GM18526 (cell line): ENCODE data around the gene ATXN7L2.
A peak's percentile ranks its signal among the peaks of the same experiment; 100 is the strongest.

Source experiments
- POLR2A ChIP-seq: IDR thresholded peaks from 3 replicates; pipeline ENCODE4 v1.6.1; 2011; ENCODE audit not compliant: insufficient read length; ENCODE audit errors: extremely low read depth

The ATXN7L2 gene

GRCh38 chr1:109490029-109490933 lies 6.6 kb downstream of the ATXN7L2 start:
- no peak for TF ChIP-seq POLR2A

GRCh38 chr1:109490934-109491302 lies 7.2 kb downstream of the ATXN7L2 start:
- TF ChIP-seq POLR2A = no peak

- TF ChIP-seq POLR2A = no peak
These were observed 7.7 kb downstream of the ATXN7L2 start for GRCh38 chr1:109491372-109491771.

DNA sequence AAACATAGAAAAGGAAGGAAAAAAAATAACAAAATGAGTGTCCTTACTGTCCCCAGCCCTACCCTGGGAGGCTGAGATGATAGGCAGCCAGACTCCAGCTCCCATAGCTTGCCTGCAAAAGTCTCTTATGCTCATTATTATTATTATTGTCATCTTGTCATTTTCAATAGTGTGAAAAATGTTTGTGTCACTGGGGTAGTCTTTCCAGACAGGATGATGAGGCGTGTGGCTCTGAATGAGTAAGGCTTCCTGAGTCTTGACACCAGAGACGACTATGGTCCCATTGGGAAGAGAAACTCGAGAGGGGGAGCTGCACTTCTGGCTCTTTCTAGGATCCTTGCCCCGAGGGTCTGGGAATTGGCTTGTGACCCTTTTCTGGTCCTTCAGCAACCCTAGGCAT lies 9.1 kb downstream of the ATXN7L2 start:
- no peak for TF ChIP-seq POLR2A

- TF ChIP-seq POLR2A = no peak
These were observed 9.5 kb downstream of the ATXN7L2 start for GRCh38 chr1:109493227-109493626.

- TF ChIP-seq POLR2A = peak; percentile 79
These were observed 10.3 kb downstream of the ATXN7L2 start, which contains the start of gene CYB561D1 for GRCh38 chr1:109493805-109494539. Gene CYB561D1, plus strand, starts transcription at chr1:109494094. Its CDS starts 46 bp downstream, at chr1:109494140.

GRCh38 chr1:109495738-109496137 lies 12.0 kb downstream of the ATXN7L2 start:
- no peak for TF ChIP-seq POLR2A

DNA sequence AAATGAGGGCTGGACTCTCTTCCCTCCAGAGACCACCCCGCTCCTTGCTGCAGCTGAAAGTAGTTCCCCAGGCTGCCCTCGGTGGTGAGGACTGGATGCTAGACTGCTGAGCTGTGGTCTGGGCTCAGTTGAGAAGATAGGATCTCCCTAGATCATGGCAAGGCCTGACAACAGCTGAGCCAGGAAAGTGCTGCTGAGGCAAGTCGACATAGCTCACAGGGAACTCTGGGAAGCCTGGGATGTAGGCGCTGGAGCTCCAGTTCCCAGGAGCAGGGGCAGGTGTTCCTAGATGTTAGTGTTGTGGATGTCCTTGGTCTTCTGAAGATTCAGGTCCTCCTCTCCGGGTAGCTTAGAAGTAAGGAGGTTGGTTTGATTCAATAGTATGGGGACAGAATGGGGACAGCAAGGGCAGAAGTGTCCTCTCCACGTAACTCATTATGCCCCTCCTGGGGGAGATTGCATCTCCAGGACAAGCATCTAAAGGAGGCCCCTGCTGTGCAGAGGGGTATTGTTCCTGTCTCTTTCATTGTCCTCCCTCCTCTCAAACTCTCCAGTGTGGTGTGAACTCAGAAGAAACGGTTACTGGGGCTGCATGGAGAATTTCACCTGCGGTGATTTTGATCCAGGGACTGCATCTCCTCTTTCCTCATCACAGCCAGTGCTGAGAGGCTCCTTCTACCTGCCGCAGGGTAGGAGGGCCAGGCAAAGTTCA lies 13.9 kb downstream of the ATXN7L2 start:
- no peak for TF ChIP-seq POLR2A

GRCh38 chr1:109498161-109498801 lies 14.6 kb downstream of the ATXN7L2 start:
- TF ChIP-seq POLR2A = no peak

- no peak for TF ChIP-seq POLR2A
These were observed 15.4 kb downstream of the ATXN7L2 start for GRCh38 chr1:109499081-109499480.

GRCh38 chr1:109499661-109500536 lies 16.2 kb downstream of the ATXN7L2 start:
- TF ChIP-seq POLR2A = no peak

DNA sequence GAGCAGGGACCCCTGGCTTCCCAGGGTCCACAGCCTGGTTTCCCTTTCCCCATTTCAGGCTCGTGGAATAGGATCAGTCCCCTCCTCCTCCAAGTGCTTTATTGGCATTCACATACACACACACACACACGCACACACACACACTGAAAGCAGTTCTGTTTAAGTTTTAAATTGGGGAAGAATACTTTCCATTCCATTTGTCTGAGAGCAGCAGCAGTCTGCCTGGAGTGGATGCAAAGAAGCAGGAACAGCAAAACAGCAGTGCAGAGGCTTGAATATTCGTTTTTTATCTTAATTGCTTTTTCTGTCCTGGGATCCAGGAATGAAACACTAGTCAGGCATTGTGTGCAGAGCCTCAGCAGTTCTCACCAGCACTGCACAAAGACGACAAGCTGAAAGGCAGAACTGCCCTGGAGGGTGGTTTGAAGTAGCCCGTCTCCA lies 17.3 kb downstream of the ATXN7L2 start:
- TF ChIP-seq POLR2A = no peak

DNA sequence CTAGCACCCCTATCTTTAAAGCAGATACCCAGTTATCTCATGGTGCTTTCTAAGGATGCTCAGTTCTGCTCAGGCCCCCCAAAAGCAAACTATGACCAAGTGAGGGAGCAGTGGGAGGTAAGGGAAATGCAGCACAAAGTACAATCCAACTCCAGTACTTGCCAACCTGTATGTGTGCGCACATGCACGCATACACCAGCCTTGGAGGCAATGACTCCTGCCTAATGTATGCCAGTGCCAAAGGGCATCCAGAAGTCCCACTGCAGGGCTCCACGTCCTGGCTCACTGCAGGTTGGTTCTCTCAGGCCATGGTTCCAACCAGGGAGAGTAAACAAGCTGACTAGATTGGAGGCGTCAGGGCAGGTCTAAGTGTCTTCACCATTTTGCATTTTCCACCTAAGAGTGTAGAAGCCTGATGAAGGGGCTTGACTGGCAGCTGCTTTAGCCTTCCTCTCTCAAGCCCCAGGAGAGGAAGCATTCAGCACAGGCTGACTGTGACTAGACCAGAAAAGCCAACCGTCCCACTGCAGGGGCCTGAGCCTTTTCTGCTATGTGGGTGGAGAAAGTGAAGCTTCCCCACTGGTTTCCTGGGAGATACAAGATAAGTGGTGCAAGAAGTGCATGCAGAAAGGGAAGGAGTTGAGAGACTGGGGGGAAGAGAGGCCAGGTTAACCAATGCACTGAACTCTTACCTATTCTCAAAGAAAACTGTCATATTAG lies 18.1 kb downstream of the ATXN7L2 start:
- TF ChIP-seq POLR2A = no peak

- TF ChIP-seq POLR2A = no peak
These were observed 18.7 kb downstream of the ATXN7L2 start for GRCh38 chr1:109502364-109502851.

GRCh38 chr1:109503935-109504334 lies 20.2 kb downstream of the ATXN7L2 start:
- no peak for TF ChIP-seq POLR2A
